SKM-1 treated with dmso at 0.1 percent for 144 hours (cell line): ENCODE results near the gene FRRS1L.

Source experiments
- DNase-seq: peaks from one replicate; lab custom pipeline; 2025; ENCODE audit not compliant: unreplicated experiment; lab: John Stamatoyannopoulos, UW

The FRRS1L gene

DNA sequence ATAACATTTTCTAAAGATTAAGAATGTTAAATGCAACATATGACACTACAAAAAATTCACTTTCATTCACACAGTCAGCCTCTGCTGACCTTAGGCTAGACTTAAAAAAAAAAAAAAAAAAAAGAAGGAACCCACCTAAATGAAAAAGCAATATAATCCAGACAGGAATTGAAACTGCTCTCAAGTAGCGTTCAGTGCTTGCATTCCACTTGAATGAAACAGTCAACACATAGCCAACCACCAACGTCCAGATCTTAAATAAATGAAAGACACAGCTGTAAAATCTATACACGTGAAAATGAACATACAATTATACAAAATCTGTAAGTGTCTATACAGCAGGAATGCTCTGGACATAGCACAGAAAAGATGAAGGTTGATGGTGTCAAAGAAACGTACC is 58.7 kb downstream of the FRRS1L start:
- DNase-seq: no peak

DNA sequence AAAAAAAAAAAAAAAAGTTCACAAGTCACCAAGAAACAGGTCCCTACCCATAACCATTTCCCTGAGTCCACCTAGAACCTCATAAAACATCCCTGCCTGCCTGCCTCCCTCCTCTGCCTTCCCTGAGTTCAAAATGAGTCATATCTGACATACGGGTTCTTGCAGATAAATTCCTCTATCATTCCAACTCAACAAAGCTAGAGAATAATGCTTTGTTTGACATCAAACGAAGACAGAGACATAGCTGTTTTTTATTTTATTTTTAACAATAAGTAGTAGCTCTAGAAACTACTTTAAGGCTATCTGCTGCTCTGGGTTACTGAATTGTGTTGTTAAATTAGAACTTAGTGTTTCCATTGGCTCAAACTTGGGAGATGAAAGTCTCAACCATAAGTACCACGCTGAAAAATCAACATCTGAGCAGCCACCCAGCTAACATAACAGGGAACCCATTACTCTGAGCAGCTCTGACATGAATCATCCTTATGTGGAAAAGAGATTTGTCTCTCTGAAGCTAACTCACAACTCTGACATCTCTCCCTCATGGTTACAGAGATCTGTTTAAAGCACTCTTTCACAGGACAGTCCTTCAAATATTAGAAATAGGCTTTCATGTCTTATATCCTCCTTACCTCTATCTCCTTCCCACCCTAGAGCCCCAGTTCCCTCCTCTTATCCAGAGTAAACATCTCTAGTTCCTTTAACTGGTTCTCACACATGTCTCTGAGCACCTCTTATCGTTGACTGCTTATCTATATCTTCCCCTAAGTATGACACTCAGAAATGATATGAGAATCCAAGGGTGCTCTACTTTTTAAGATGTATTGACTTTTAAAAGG is 59.4 kb downstream of the FRRS1L start:
- DNase-seq: no peak

DNA sequence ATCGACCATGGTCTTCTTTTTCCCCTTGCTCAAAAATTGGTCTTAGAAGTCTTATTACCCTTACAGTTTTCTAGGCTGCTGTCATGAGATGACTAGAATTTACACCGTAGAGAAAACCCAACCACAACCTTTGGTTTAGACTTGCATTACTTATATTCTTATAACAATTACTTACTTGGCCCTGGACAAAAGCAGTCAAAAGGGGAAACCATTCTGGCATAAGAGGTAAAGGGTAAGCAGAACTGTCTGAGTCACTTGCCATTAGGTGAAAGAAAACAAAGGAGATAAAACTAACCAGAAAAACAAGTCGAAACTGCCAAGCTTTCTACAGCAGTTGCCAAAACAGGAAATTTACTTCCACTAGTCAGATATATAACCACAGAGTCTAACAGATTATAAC is 65.2 kb downstream of the FRRS1L start:
- DNase-seq: no peak

DNA sequence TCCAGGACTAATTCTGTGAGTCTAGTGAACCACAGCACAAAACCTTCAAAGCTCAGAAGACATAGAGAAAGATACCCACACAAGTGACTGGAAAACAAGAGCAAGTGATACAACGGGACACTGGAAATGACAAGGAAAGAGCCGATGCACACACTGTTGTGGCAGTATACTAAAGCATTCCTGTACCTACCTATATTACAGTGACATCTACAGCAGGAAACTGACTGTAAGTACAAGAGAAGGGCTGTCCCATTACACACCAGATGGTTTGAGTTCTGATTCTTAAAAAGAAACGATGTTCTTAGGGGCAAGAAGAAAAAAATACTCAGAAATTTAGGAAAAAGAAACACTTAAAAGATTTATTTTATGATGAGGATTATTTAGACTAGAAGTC is 65.8 kb downstream of the FRRS1L start:
- DNase-seq: no peak

DNA sequence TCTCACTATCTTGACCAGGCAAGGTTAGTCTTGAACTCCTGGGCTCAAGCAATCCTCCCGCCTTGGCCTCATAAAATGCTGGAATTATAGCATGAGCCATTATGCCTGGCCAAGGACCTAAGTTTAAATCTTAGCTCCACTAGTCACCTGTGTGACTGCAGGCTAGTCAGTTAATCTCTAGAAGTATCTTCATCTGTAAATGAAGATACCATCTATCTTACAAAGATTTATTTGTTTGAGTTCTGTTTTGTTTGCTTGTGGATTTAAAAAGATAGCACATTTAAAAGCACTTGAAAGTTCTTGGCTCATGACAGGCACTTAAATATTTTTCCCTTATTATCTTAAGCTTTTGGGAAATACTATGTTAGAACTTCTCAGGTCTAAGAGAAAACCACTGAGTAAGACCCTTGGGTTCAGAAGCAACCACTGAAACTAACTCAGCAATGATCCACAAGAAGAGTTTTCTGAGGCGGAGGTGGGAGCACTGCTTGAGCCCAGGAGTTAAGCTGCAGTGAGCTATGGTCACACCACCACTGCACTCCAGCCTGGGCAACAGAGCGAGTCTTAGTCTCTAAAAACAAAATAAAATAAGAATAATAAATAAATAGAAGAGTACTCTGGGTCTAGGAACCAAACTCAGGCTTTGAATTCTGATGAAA is 66.4 kb downstream of the FRRS1L start:
- no peak for DNase-seq

DNA sequence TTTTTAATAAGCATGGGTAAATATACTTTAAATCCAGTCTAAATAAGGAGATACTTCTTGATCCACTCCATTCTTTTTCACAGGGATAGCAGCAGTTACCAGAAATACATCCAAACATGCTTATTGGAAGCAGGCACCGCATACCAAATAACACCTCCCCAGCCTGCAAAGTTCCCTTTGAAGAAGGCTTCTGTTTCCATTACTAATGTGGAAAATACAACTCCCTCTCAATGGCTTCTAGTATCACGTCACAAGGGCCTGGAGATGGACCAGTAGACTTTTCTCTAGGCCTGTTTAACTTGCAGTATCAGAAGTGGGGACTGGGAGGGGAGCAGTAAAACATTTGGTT is 68.1 kb downstream of the FRRS1L start:
- DNase-seq: no peak

DNA sequence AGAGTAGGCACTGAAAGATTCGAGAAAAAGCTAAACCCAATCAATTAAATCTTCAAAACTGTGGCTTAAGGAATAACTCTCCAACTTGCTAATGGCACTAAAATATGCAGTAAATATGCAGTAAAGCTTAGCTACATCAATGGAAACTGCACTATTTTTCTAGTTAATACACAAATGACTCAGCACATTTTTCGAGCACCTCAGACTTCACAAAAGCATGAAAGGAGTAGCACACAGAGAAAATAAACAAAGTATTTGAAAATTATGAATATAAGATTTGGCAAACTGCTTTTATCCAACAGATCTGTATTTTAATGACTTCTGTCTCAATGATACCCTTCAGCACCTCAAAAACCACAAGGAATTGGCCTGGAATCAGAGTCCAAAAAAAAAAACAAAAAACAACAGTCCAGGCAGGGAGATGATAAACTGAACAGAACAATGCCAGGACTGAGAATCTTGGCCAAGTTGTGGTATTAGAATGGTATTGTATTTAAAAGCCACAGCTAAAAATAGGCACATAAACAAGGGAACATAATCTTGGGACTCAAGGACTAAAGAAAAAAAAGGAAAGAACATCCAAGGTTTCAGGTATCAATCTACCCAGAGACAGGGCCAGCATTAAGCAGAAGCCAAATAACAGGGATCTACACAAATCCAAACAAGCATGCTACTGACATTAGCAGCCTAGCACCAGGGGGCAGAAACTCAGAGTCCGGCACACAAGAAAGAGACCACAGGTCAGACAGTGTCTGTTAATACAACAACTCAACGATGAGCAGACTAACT is 68.7 kb downstream of the FRRS1L start:
- no peak for DNase-seq

DNA sequence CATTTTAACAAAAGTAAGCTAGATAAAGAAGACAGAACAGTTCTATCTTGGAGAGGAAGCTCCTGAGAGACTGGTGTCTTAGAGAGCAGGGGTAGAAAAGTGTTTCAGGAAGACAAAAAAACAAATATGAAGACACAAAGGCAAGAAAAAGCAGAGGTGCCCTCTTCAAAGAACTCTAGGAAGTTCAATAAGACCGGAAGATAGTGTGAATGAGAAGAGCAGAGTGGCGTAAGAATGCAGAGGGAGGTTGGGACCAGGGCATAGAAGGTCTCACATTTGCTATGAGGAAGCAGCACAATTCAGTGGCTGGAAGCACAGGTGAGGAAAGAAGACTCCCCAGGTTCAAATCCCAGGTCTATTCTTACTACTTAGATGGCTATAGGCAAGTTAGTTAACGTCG is 69.9 kb downstream of the FRRS1L start:
- no peak for DNase-seq

DNA sequence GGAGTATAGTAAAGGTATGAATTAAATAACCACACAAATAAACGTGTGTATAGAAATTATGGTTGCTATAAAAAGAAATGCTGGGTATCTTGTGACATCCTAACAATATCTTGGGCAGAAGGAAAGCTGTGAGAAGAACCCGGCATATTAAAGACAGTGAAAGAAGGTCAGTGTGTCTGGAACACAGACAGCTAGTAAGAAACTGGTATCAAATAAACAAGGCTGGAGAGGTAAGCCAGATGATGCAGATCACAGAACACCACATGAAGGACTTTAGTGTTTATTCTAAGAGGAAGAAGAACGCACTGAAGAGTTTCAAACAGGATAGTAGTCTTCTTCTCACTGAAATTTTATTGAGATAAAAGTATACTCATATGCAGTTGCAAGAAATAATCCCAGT is 71.7 kb downstream of the FRRS1L start:
- no peak for DNase-seq

DNA sequence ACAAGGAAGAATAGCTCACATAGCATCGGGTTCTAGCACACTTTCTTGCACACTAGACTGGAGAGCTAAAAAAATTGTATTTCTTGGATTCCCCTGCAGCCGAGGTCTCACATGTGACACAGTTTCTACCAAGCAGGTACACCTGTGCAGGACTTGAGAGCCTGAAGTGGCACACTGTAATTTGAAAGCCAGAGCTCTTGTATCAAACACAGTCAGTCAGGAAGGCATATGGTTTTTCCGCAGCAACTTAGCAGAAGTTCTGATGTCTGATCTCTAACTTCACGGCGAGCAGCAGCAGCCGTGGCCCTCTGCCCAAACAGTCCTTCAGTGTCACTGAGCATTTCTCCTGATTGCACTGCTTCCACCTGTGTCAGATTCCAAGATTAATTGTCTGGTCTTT is 72.8 kb downstream of the FRRS1L start:
- no peak for DNase-seq

DNA sequence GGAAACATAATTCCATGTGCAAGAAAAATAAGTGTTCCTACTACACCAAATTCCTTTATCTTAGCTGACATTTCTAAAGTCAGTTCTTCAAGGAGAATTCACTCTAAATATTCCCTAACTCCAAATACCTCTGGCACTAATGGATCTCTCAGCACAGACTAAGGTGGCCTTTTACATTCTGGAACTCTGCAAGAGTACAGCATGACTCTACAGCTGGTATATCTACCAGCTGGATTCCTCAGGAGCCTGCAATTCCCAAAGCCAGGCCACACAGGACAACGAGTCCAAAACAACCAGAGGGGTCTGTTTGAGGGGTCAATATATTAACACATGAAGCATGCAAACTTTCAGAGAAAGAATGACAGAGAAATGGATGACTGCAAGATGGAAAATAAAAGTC is 74.5 kb downstream of the FRRS1L start:
- DNase-seq: no peak

DNA sequence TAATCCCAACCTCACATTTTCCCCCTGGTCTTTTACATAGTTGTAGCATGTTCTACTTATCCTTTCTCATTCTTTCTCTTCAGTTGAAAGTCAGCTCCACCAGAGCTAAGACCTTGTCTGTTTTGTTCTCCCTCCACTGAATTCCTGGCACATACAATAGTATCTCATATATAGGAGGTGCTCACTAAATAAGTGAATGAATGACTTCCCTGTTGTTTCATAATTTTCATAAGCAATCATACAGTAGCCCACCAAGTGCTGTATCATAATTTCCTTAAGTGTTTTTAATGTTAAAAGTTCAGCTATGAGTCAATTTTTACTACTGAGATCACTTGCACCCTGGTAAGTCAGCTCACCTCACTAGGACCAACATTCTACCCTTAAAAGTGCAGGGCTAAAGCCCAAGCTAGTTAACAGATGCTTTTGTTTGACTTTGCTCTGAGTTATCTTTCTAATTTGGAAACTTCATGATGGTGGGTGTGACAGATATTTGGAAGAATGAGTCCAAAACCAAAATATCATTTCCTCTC is 74.9 kb downstream of the FRRS1L start:
- DNase-seq: no peak

DNA sequence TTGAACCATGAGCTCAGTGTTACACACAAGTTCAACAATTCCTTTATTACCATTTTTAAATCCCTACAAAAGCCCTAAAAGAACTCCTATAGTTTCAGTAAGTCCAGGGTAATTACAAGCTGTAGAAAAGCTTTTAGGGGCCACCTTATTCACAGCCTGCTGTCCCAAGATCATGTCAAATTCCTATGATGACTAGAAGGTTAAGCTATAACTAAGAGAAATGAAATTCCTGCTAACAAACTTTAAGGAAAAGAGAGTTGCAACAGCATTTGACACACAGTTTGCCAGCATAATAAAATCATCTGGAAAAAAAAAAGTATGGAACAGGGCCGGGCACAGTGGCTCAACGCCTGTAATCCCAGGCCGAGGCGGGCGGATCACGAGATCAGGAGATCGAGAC is 78.8 kb downstream of the FRRS1L start:
- DNase-seq: no peak

DNA sequence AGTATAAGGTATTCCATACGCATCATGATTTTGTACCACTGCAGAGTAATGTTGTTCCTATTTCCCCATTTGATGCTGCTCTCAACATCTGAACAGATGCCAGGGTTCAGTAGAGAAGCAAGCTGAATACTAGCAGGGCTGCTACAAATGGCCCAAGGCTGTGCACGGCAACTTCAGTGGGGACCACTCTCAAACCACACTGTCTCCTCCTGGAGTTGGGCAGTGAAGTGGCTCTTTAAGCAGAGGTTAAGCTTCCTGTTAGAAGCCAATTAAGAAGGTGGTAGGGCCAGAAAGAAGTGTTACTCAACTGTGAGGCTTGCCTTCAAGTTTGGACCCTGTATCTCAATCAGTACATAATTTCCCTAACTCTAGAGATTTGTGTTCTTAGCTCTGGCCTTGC is 79.3 kb downstream of the FRRS1L start:
- no peak for DNase-seq

DNA sequence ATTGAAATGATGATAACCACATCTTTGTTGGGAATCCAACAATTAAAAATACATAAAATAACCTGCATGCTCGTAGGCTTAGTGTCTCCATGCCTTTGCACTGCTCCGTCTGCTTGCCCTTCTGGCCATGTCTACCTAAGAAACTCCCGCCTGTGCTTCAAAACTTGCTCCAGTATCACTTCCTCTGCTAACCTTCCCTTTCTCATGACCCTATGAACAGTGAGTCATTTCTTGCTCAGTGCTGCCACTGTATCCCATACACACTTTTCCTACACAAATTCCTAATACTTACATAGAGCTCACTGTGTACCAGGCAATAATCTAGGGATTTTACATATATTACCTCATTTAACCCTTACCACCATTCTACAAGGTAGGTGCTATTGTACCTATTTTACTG is 80.8 kb downstream of the FRRS1L start:
- DNase-seq: no peak

DNA sequence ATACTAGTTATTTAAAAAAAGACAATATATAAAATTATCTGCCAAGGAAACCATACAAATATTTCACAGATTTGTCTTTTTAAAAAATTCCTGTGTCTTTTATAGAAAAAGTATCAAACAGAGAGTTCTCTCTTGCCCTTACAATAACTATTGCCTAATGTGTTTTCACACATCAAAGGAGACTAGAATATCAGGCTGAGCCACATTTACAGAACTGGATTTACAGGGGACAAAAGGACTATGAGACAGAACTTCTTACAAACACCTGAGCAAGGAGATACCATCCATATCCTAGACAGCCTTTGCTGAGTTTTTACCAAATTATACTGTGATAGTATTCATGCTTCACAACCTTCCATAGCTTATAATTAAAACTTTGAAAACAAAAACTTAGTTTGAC is 81.5 kb downstream of the FRRS1L start:
- DNase-seq: no peak

DNA sequence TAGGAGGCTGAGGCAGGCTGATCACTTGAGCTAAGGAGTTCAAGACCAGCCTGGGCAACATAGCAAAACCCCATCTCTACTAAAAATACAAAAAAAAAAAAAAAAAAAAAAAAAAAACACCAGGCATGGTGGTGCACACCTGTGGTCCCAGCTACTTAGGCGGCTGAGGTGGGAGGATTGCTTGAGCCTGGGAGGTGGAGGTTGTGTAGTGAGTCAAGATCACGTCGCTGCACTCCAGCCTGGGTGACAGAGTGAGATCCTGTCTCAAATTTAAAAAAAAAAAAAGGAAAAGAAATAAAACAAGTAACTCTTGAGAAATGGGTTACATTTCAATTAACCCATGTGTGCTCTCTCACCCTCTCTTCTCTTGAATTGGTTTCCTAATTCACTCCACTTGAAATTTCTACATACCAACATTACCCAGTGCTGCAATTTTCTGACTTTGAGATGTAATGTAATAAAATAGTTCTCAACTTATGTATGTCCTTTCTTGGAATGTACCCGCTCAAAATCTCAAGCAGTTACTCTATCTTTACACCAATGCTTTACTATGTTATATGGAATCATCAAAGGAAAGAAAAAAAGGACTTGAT is 83.1 kb downstream of the FRRS1L start:
- DNase-seq: no peak

DNA sequence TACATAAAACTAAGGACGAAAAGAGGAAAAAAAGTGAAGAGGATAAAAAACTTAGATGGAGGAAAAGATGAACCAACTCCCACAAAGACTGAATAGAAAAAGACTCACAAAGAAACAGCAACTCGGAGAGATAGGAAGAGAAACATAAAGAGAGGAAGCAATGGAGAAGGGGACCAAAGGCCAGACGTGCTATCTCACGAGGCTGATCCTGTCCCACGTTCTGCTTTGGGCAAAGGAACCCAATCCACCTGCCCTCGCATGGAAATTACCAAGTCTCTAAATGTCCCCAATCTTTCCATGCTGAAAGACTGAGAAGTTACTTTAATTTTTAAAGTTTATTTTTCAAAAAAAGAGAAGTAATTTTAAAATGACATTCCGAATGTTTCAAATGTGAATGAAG is 83.9 kb downstream of the FRRS1L start:
- no peak for DNase-seq

DNA sequence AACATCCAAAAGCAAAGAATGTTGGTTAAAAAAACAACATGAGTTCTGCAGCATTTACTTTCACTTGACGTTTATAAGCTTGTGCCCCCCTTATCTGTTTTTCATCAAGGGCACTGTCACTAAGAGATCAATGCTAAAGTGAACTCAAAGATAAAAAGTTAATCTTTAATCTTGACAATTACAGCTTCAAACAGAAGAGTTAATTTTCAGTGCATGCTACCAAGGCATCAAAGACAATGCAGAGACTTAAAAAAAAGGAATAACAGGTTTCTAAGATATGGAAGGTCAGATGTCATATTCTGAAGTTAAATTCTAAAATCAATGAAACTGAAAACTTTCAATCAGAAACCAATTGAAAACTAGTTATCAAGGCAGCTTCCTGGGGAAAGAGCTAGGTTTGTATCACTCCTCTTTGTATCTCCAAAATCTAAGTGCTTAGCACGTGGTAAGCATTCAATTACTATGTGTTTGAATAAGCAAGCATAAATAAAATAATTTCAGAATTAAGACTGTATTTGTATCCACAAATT is 84.9 kb downstream of the FRRS1L start:
- no peak for DNase-seq
